ENCODE results near the gene PI4KB.
A peak's percentile ranks its signal among the peaks of the same experiment; 100 is the strongest.
"Not testable (repeated sequence)": the region's sequence is repeated elsewhere in the genome, so short reads cannot be mapped to it uniquely, and the experiment has no call there.

Gene PI4KB

DNA sequence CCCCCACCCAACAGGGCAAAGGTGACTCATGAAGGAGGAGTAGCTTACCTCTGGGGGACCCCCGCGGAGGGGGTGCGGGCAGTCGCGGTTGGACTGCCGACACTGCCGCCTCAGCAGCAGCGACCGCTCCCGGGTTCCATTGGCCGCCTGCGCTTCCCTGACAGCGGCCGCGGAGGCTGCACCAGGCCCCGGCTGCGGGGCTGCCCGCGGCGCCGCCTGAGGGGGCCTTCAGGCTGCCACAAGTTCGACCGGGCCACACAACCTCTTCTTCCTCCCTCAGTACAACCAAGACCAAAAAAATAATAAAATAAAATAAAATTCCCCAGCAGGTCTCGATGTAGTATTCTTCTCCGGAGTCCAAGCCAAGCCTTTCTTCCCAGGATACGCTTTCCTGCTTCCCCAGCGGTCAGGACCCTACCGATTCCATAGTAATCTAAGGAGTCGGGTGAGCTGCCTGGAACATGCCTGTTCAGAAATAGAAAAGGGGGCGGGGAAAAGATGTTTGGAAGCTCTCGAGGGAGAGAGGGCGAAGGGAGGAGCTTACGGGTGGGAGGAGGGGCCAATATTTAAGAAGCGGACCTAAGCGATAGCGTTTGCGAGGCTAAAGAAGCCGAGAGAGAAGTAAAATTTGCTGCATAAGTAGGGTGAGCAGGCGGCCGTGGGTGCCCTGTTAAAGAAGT lies at the start of gene PI4KB:
Gene PI4KB (minus strand): TSS at position 194 of the 680 bp plus-strand sequence. CDS start 10,935 bp downstream, outside the sequence.
- ATAC-seq (peak; percentile 92), DNase-seq (peak; percentile 86)

- DNase-seq (no peak), ATAC-seq (no peak)
Measured at GRCh38 chr1:151373196-151373595, 46.0 kb upstream of the PI4KB start.

- DNase-seq (no peak), ATAC-seq (no peak)
Measured at GRCh38 chr1:151372058-151372934, 45.1 kb upstream of the PI4KB start, which contains the start of gene SELENBP1. SELENBP1 (minus strand) TSS chr1:151372705; CDS start chr1:151372641, 64 bp downstream.

GRCh38 chr1:151371370-151372057 lies 44.3 kb upstream of the PI4KB start:
- ATAC-seq (no peak), DNase-seq (no peak)

DNA sequence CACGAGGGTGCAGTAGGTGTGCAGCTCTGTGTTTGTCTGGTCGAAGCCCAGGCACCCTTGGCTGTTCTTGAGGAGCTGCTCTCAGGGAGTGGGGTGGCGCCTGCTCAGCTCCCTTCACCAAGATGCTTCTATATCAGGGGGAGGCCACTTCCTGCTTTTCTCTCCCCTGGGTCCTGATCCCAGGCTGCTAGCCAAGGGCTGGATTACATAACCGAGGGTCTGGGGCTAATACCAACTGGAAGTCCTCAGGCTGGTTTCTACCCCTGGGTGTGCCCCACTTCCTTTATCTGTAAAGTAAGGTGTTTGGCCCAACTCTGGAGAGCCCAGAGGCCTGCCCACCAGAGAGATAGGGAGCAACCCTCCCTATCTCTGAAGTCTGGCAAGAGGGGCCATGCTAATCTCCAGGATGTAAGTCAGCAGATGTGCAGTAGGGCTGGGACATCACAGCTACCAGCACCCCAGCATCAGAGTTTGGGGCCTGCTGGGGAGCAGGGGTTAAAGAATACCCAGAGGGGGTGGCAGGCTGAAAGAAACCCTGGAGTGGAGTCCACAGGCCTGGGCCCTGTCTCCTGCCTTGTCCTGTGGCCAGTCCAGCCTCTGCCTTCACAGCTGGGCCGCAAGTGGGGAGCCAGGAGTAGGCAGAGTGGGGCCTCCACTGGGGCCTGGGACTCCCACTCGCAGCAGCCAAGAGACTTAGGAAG lies 43.1 kb upstream of the PI4KB start:
- no peak for DNase-seq
- ATAC-seq, result no peak

DNA sequence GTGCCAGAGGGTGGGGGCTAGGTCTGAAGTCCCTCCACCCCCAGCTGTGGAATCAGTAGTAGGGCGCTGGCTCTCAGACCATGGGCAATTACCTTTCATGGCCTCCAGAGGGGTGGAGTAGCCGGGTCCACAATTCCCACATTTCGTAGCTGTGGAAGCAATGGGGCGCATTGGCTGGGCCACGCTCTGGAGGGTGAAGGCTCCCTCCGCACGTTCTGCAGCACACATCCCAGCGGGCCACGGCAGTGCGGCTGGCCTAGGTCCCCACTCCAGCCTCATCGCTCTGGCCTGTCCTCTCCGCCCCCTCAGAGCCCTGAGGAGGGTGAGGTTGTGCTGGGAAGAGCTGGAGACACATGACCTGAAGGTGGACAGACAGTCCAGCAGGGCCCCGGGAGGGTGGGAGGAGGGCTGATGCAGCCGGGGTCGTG lies 42.4 kb upstream of the PI4KB start:
- ATAC-seq, result no peak
- DNase-seq, result no peak

GRCh38 chr1:151369302-151369610 lies 42.0 kb upstream of the PI4KB start:
- DNase-seq (no peak), ATAC-seq (no peak)

DNA sequence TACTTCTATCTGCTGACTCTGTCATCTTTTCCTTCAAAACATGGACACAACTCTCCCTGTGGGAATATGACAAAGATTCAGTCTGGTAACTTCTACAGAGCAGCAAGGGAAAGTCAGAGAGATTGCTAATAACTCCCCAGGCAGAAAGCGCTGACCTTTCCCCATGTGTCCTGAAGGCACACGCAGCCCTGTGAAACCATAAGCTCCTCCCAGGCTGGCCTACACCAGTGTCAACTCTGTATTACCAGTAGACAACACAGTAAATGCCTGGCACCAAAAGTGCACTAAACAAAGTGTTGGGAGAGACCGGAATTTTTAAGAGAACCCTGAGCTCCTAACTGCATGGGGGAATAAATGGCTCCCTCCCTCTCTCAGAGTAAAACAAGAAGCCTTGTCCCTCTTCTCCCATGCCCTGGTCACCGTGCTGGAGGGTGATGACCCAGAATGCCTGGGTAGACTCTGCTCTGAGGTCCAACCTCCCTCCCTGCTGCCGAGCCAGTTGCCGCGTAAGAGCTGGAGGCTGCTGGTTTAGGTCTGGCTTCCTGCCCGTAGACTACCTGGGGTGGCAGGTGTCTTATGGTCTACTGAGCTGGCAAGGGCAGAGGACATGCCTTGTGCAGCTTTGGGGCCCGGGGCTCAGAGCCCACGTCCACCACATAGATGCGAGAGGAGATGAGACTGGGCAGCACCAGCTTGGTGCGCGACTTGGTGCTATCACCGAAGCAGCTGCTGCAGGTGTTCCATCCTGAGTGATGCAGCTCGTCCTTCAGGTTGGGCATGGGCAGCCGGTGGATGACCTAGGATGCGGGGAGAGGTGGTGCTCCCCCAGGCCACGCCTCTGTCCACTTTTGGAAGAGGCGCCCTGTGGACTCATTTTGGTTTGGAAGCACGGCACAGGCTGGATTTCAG lies 41.4 kb upstream of the PI4KB start:
- ATAC-seq (no peak), DNase-seq (no peak)

GRCh38 chr1:151367658-151368392 lies 40.6 kb upstream of the PI4KB start:
- ATAC-seq, result no peak
- no peak for DNase-seq

- DNase-seq, result no peak
- no peak for ATAC-seq
Measured at GRCh38 chr1:151364996-151365395, 37.8 kb upstream of the PI4KB start.

DNA sequence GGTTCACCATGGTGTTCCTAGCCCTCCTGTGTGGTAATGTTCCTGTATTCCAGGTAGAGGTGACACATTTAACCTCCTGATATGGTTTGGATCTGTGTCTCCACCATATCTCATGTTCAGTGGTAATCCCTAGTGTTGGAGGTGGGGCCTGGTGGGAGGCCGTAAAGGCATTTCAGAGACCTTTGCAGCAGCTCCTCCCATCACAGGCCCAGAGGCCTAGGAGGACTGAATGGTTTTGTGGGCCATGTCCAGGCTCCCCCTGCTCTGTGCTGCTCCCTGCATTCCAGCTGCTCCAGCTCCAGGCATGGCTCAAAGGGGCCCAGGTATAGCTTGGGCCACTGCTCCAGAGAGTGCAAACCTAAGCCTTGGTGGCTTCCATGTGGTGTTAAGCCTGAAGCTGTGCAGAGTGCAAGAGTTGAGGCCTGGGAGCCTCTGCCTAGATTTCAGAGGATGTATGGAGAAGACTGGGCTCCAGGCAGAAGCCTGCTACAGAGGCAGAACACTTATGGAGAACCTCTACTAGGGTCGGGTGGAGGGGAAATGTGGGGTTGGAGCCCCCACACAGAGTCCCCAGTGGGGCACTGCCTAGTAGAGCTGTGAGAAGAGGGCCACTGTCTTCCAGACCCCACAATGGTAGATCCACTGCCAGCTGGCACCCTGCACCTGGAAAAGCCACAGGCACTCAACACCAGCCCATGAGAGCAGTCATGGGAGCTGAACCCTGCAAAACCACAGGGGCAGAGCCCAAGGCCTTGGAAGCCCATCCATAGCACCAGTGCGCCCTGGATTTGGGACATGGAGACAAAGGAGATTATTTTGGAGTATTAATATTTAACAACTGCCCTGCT lies 35.3 kb upstream of the PI4KB start:
- DNase-seq (no peak), ATAC-seq (no peak)

GRCh38 chr1:151361883-151362282 lies 34.7 kb upstream of the PI4KB start:
- DNase-seq (no peak), ATAC-seq (no peak)

DNA sequence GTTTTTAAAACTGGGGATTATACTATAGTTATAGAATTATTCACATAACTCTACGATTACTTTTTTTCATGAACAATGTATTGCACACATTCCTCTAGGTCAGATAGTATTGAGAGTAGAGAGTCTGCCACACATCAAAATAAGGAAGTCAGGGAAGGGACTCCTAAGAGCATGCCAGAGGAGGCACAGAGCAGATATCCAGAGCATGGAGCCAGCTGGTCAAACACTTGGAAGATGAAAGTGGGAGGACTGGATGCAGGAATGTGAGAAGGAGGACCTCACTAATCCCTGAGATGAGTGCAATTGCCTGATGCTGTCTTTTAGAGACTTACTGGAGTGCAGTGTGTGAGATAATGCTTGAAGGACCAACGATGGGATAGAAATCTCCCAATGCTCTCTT lies 29.5 kb upstream of the PI4KB start:
- no peak for ATAC-seq
- DNase-seq, result no peak

DNA sequence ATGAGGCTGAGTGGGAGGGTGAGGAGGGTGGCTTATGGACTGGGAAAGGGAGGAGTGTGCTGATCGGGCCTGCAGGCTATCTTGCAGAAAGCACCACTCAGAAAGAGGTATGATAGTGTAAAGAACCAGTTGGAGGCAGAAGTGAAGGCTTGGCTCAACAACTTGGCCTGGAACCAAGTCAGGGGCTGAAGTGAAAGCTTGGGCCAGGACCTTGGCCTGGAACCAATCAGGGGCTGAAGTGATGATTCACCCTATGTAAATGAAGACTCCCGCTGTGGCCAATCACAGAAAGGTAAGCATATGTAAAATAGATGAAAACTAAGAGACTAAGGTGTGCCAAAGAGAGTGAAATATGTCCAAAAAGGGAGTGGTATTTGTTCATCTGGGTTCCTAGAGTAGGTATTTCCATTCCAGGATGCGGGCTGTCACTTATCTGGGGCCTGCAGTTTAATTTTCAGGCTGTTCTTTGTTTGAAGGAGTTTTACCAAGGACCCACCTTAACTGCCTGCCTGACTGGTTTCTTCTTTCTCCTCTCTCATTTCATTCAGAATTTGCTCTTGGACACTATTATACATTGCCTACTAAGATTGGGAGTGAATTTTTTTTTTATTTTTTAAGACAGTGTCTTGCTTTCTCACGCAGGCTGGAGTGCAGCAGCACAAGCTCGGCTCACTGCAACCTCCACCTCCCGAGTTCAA lies 25.0 kb upstream of the PI4KB start:
- DNase-seq (no peak), ATAC-seq (no peak)

GRCh38 chr1:151350323-151350722 lies 23.1 kb upstream of the PI4KB start:
- not testable (repeated sequence) for ATAC-seq, DNase-seq

GRCh38 chr1:151347523-151348246 lies 20.5 kb upstream of the PI4KB start:
- no peak for ATAC-seq
- DNase-seq, result no peak

GRCh38 chr1:151346769-151347522 lies 19.7 kb upstream of the PI4KB start, which contains the start of gene RFX5:
RFX5 (minus strand) TSS chr1:151347252; CDS start chr1:151346320, 932 bp downstream.
- DNase-seq (peak; percentile 89), ATAC-seq (peak; percentile 99)

Data from stimulated activated naive CD8-positive, alpha-beta T cell treated with anti-CD3 and anti-CD28 coated beads, Interleukin-15, Interleukin-2, amounts not matched to agents 100 U/mL and 50 U/mL, for 24 hours (primary cell).